Neutrophil (primary cell): Measurements from ENCODE around the gene USP17L21.
"Not testable (repeated sequence)": the region's sequence is repeated elsewhere in the genome, so short reads cannot be mapped to it uniquely, and the experiment has no call there.

Source experiments
- H3K27ac ChIP-seq: fragments of 200-600 bp; sonication (generic); 2 replicates; pipeline ENCODE4 v1.5.1; 2016; ENCODE audit warnings: mild to moderate bottlenecking, moderate library complexity
- H3K27me3 ChIP-seq: fragments of 200-600 bp; sonication (generic); 2 replicates; pipeline ENCODE4 v1.6.0; 2016; ENCODE audit warnings: mild to moderate bottlenecking
- H3K36me3 ChIP-seq: fragments of 200-600 bp; sonication (generic); 2 replicates; pipeline ENCODE4 v1.5.1; 2017
- H3K4me1 ChIP-seq, 2 experiments: fragments of 200-600 bp in 1 of 2; sonication (generic) in 1 of 2; 1 replicate in 1 of 2; 2 replicates in 1 of 2; pipeline versions ENCODE4 v1.5.1 to v1.6.1; 2013 to 2016; ENCODE audit warnings: low read depth in 1 of 2, low read length in 1 of 2, mild to moderate bottlenecking in 1 of 2, moderate library complexity in 1 of 2; ENCODE audit not compliant: control insufficient read depth in 1 of 2, insufficient read depth in 1 of 2
- H3K4me3 ChIP-seq, 2 experiments: fragments of 200-600 bp in 1 of 2; sonication (generic) in 1 of 2; 1 replicate in 1 of 2; 2 replicates in 1 of 2; pipeline ENCODE4 v1.5.1; 2013 to 2016; ENCODE audit warnings: low read depth in 1 of 2, low read length in 1 of 2, mild to moderate bottlenecking in 1 of 2, moderate library complexity in 1 of 2
- H3K9me3 ChIP-seq: fragments of 200-600 bp; sonication (generic); 2 replicates; pipeline ENCODE4 v1.5.1; 2016

USP17L21 gene

GRCh38 chr4:9262572-9262971 lies at the start of gene USP17L21:
USP17L21 (plus strand) TSS chr4:9262872; CDS start chr4:9262872, 0 bp downstream.
- not testable (repeated sequence) for H3K27ac ChIP-seq, H3K36me3 ChIP-seq, H3K4me1 ChIP-seq, H3K4me3 ChIP-seq, H3K9me3 ChIP-seq, H3K27me3 ChIP-seq

- not testable (repeated sequence) for H3K36me3 ChIP-seq, H3K9me3 ChIP-seq, H3K27me3 ChIP-seq, H3K27ac ChIP-seq, H3K4me3 ChIP-seq, H3K4me1 ChIP-seq
These were observed 48.0 kb upstream of the USP17L21 start for GRCh38 chr4:9214701-9215100.

GRCh38 chr4:9215105-9215504 lies 47.6 kb upstream of the USP17L21 start, which contains the start of gene USP17L11:
USP17L11 (plus strand) TSS chr4:9215405; CDS start chr4:9215405, 0 bp downstream.
- H3K27ac ChIP-seq, H3K27me3 ChIP-seq, H3K9me3 ChIP-seq, H3K36me3 ChIP-seq, H3K4me3 ChIP-seq, H3K4me1 ChIP-seq: not testable (repeated sequence)

- not testable (repeated sequence) for H3K4me3 ChIP-seq, H3K27ac ChIP-seq, H3K36me3 ChIP-seq, H3K4me1 ChIP-seq, H3K9me3 ChIP-seq, H3K27me3 ChIP-seq
These were observed 42.8 kb upstream of the USP17L21 start, which contains the start of gene USP17L12 for GRCh38 chr4:9219852-9220251. USP17L12 (plus strand) TSS chr4:9220152; CDS start chr4:9220152, 0 bp downstream.

- not testable (repeated sequence) for H3K4me1 ChIP-seq, H3K27me3 ChIP-seq, H3K9me3 ChIP-seq, H3K27ac ChIP-seq, H3K4me3 ChIP-seq, H3K36me3 ChIP-seq
These were observed 38.1 kb upstream of the USP17L21 start, which contains the start of gene USP17L13 for GRCh38 chr4:9224596-9224995. USP17L13 (plus strand) TSS chr4:9224896; CDS start chr4:9224896, 0 bp downstream.

- not testable (repeated sequence) for H3K27me3 ChIP-seq, H3K36me3 ChIP-seq, H3K4me3 ChIP-seq, H3K9me3 ChIP-seq, H3K27ac ChIP-seq, H3K4me1 ChIP-seq
These were observed 32.4 kb upstream of the USP17L21 start for GRCh38 chr4:9230249-9230648.

- not testable (repeated sequence) for H3K27ac ChIP-seq, H3K27me3 ChIP-seq, H3K9me3 ChIP-seq, H3K4me3 ChIP-seq, H3K36me3 ChIP-seq, H3K4me1 ChIP-seq
These were observed 28.6 kb upstream of the USP17L21 start, which contains the start of gene USP17L15 for GRCh38 chr4:9234085-9234484. USP17L15 (plus strand) TSS chr4:9234385; CDS start chr4:9234385, 0 bp downstream.

- H3K9me3 ChIP-seq, H3K4me3 ChIP-seq, H3K36me3 ChIP-seq, H3K27ac ChIP-seq, H3K4me1 ChIP-seq, H3K27me3 ChIP-seq: not testable (repeated sequence)
These were observed 24.2 kb upstream of the USP17L21 start for GRCh38 chr4:9238461-9238860.

- not testable (repeated sequence) for H3K36me3 ChIP-seq, H3K9me3 ChIP-seq, H3K27ac ChIP-seq, H3K4me1 ChIP-seq, H3K27me3 ChIP-seq, H3K4me3 ChIP-seq
These were observed 19.1 kb upstream of the USP17L21 start, which contains the start of gene USP17L17 for GRCh38 chr4:9243579-9243978. USP17L17 (plus strand) TSS chr4:9243879; CDS start chr4:9243879, 0 bp downstream.

GRCh38 chr4:9247953-9248680 lies 14.6 kb upstream of the USP17L21 start, which contains the start of gene USP17L18:
USP17L18 (plus strand) TSS chr4:9248630; CDS start chr4:9248630, 0 bp downstream.
- not testable (repeated sequence) for H3K4me1 ChIP-seq, H3K4me3 ChIP-seq

GRCh38 chr4:9253078-9253477 lies 9.6 kb upstream of the USP17L21 start, which contains the start of gene USP17L19:
USP17L19 (plus strand) TSS chr4:9253378; CDS start chr4:9253378, 0 bp downstream.
- not testable (repeated sequence) for H3K4me3 ChIP-seq, H3K27me3 ChIP-seq, H3K27ac ChIP-seq, H3K9me3 ChIP-seq, H3K36me3 ChIP-seq, H3K4me1 ChIP-seq

More at GRCh38 chr4:9247953-9248680, 14.6 kb upstream of the USP17L21 start, which contains the start of gene USP17L18:
- H3K9me3 ChIP-seq, H3K36me3 ChIP-seq, H3K27ac ChIP-seq, H3K27me3 ChIP-seq: not testable (repeated sequence)

- not testable (repeated sequence) for H3K36me3 ChIP-seq, H3K9me3 ChIP-seq, H3K27ac ChIP-seq, H3K27me3 ChIP-seq, H3K4me1 ChIP-seq, H3K4me3 ChIP-seq
These were observed 4.8 kb upstream of the USP17L21 start, which contains the start of gene USP17L20 for GRCh38 chr4:9257824-9258223. USP17L20 (plus strand) TSS chr4:9258124; CDS start chr4:9258124, 0 bp downstream.

GRCh38 chr4:9267319-9267718 lies 4.6 kb downstream of the USP17L21 start, which contains the start of gene USP17L22:
USP17L22 (plus strand) TSS chr4:9267619; CDS start chr4:9267619, 0 bp downstream.
- H3K27ac ChIP-seq, H3K27me3 ChIP-seq: not testable (repeated sequence)

GRCh38 chr4:9271719-9272118 lies 9.0 kb downstream of the USP17L21 start:
- H3K4me3 ChIP-seq, H3K9me3 ChIP-seq: not testable (repeated sequence)

More at GRCh38 chr4:9267319-9267718, 4.6 kb downstream of the USP17L21 start, which contains the start of gene USP17L22:
- not testable (repeated sequence) for H3K9me3 ChIP-seq, H3K36me3 ChIP-seq, H3K4me3 ChIP-seq, H3K4me1 ChIP-seq

More at GRCh38 chr4:9271719-9272118, 9.0 kb downstream of the USP17L21 start:
- H3K36me3 ChIP-seq, H3K27me3 ChIP-seq, H3K27ac ChIP-seq, H3K4me1 ChIP-seq: not testable (repeated sequence)
